CD4-positive, alpha-beta T cell treated with Interleukin-4 for 1 hour (primary cell): ENCODE measurements around the gene RBM44.
"Not testable (repeated sequence)": the region's sequence is repeated elsewhere in the genome, so short reads cannot be mapped to it uniquely, and the experiment has no call there.

ENCODE experiments used
- DNase-seq, 2 donors: peaks; one replicate each; pipeline ENCODE4 v3.0.0-alpha.2; 2020 to 2022

The RBM44 gene, protein sequence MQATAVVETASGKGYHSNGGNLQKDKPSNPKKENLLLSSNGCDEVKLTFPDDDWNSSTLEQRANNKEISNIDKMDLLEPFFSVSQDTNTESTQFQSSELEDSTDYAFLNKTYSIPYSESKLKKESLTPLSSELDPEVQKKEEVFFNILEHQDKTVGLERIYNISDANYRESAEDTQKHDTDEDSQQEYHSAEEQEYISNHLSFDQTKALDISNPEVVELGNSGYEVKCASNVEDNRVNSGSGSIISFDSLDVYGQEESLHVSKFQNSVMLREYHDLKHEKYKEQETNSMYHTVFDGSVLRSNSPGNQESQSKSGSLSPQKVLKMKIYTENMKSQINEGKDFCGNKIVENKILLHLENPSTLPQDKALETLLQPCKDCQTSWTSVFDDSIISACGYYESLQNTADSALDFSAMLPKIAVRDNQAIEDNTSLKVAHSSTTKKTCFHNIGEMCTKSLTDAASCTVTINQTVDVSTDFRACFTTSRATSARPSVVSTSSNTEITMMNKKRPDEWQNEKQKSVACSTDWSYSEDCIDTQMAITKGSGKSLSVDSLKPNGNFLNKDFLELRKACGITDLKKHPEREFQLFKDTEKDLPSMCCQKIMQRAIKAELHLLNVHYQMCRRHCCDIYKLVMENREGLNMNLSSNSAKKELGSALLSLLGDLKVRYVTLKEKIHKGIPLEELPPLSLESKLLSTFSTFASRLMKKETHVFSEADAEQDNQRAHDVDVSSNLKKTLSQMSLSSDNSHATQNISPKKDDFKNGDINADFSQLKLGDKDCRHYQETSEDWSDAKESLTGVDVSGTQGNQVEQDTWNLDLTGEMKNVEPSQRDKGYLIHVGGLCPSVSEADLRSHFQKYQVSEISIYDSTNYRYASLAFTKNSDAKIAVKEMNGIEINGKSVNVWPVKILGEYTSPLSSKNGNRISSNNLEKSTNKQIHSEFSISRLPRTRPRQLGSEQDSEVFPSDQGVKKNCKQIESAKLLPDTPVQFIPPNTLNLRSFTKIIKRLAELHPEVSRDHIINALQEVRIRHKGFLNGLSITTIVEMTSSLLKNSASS

GRCh38 chr2:237798236-237799059, at the start of gene RBM44:
RBM44 (plus strand) TSS chr2:237798779; CDS start chr2:237813610, 14,831 bp downstream.
- no peak for DNase-seq

GRCh38 chr2:237749002-237749401, 49.6 kb upstream of the RBM44 start:
- no peak for DNase-seq

- no peak for DNase-seq
These were observed 48.6 kb upstream of the RBM44 start for GRCh38 chr2:237749961-237750360.

- not testable (repeated sequence) for DNase-seq
These were observed 48.1 kb upstream of the RBM44 start for GRCh38 chr2:237750441-237750840.

- DNase-seq: peak; percentile 51 to 62
These were observed 45.8 kb upstream of the RBM44 start for GRCh38 chr2:237752761-237753165.

DNA sequence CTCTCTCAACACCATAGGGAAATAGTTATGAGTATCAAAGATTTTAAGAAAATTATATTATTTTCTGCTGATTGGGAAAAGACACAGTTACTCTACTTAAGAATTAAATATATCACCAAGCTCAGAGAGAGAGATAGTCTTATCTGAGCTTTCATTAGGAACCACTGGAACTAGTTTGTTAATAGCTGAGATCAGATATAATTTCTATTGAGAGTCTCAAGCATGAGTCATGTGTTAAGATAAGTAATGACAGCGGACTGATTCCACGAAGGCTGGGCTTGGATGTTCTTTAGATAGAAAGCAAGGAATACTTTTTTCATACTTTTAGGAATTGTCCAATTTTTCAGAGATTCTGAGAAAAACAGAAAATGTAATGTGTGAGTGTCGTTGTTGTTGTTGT, 44.4 kb upstream of the RBM44 start:
- no peak for DNase-seq

DNA sequence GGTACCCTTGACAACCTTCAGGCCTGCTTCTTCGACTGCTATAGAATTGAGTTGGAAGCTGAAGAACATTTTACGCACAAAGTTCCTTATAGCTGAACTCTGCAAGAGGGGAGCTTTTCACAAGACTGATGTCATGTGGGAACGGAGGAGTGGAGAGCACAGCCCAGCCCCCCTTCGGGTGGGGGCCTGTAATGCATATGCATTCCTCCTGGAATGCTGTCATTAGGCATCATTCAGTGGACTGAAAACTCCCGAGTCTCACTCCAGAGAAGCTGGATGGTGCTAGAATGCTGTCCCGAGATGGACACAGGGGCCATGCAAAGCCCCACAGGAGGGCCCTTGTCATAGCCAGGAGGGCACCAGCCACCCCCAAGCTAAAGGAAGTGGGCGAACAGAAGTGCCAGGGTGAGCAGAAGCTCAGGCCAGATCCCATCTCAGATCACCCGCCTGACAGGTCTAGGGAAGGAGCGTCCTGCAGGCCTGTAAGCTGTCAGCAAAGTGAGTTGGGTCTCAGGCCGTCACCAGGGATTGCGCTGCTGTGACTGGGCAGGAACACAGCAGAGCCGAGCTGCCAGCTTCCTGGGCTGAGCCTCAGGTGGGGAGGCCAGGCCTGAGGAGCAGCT, 43.8 kb upstream of the RBM44 start:
- DNase-seq: no peak

- no peak for DNase-seq
These were observed 41.0 kb upstream of the RBM44 start for GRCh38 chr2:237757616-237758015.

GRCh38 chr2:237758185-237758584, 40.4 kb upstream of the RBM44 start:
- DNase-seq: no peak

- no peak for DNase-seq
These were observed 39.4 kb upstream of the RBM44 start for GRCh38 chr2:237759176-237759575.

DNA sequence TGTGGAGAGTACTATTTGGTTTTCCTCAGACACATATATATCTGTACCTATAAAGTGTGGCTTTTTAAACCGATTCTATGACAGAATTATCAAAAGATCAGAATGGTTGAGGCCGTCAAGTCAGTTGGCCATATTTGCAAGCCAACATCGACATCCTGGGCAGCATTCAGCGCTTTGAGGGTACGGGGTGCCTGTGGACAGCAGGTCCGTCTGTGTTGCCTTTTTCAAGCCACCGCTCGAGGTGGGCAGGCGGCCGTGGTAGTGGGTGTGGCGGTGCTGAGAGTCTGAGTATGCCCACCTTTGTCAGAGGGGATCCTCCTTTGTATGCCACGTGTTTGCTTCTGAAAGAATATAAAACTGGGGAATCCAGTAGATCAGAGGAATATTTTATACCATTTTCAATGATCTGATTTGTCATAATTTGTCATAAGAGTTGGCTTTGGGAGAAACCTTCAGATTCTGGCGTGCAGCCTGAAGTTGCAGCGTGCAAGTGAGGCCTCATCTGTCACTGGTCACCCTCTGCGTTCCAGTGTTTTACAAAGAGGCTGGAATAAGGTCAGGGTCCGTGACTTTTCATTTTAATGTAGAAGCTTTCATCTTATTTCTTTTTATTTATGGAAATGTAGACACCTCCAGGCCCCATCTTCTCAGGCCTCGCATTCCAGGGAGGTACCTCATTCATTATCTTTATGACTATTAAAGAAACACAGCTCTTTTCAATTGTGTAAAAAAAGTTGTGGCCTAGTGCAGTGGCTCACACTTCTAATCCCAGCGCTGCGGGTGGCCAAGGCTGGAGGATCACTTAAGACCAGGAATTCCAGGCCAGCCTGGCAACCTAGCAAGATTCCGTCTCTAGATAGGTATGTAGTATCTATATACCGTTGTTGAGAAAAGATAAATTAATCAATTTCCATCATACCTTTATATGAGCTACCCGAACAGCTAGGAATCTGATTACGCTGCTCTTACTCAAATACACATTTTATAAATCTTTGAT, 37.8 kb upstream of the RBM44 start:
- DNase-seq: no peak

DNA sequence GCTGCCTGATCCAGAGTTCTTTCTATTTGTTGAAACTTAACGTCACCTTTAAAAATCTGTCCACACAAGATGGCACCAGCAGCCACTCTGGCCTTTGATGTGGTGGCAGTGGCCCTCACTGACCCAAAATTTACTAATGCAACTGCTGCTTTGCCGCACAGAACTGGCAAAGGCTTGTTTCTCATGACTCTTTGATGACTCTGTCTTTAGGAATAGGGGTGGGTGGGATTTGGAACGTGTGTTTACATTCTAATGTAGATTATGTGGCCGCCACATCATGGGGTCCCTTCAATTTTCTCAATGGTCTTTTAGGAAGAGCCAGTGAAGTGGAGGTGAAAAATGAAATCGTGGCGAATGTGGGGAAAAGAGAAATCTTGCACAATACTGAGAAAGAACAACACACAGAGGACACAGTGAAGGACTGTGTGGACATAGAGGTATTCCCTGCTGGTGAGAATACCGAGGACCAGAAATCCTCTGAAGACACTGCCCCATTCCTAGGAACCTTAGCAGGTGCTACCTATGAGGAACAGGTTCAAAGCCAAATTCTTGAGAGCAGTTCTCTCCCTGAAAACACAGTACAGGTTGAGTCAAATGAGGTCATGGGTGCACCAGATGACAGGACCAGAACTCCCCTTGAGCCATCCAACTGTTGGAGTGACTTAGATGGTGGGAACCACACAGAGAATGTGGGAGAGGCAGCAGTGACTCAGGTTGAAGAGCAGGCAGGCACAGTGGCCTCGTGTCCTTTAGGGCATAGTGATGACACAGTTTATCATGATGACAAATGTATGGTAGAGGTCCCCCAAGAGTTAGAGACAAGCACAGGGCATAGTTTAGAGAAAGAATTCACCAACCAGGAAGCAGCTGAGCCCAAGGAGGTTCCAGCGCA, 36.0 kb upstream of the RBM44 start:
- DNase-seq: not testable (repeated sequence)

DNA sequence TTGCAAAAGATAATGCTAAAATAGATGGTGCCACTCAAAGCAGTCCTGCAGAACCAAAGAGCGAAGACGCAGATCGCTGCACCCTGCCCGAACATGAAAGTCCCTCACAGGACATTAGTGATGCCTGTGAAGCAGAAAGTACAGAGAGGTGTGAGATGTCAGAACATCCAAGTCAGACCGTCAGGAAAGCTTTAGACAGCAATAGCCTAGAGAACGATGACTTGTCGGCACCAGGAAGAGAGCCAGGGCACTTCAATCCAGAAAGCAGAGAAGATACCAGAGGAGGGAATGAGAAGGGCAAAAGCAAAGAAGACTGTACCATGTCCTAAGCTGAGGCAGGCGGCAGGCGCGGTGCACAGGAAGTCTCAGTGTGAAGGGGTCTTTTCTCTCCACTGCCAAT, 34.8 kb upstream of the RBM44 start:
- DNase-seq: no peak

DNA sequence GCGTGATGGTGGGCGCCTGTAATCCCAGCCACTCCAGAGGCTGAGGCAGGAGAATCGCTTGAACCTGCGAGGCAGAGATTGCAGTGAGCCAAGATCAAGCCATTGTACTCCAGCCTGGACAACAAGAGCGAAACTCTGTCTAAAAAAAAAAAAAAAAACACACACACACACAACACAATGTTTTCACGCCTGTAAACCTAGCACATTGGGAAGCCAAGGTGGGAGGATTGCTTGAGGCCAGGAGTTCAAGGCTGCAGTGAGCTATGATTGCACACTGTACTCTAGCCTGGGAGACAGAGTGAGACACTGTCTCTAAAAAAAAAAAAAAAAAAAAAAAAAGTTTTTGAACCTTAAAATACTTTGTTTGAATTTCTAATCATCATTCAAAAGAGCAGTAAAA, 33.5 kb upstream of the RBM44 start:
- DNase-seq: not testable (repeated sequence)

DNA sequence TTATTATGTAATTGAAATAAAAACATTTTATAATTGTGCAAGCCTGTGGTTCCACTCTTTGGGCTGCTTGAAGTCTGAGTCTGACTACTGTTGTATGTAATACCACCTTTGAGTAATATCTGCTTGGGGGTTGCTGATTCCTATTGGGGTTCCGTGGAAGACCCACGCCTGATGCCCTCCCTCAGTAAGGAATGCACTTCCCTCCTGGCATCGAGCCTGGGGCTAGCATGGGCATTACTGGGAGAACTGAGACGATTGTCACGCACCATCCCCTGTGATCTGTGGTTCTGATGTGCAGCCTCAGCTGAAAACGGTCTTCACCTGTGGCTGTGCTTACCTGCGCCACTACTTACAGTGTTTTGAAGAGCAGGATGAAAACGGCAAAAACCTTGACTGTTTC, 32.7 kb upstream of the RBM44 start:
- DNase-seq: no peak

GRCh38 chr2:237766340-237766739, 32.2 kb upstream of the RBM44 start:
- DNase-seq: no peak

- DNase-seq: no peak
These were observed 26.1 kb upstream of the RBM44 start for GRCh38 chr2:237772513-237772912.

GRCh38 chr2:237773826-237774225, 24.8 kb upstream of the RBM44 start:
- DNase-seq: no peak

- peak; percentile 33 to 48 for DNase-seq
These were observed 23.6 kb upstream of the RBM44 start for GRCh38 chr2:237774811-237775553.
